KMS-11 (cell line): ENCODE results near the gene TMEM138.

ENCODE experiments used
- H2AFZ ChIP-seq: fragments of 200-600 bp; sonication (generic); 2 replicates; pipeline ENCODE4 v1.6.1; 2016; ENCODE audit warnings: antibody characterized with exemption, mixed run types, low read depth
- H3K27ac ChIP-seq: fragments of 200-600 bp; sonication (generic); 2 replicates; pipeline ENCODE4 v1.6.1; 2016; ENCODE audit warnings: mild to moderate bottlenecking, mixed run types
- H3K27me3 ChIP-seq: fragments of 200-600 bp; sonication (generic); 2 replicates; pipeline ENCODE4 v1.6.1; 2017; ENCODE audit warnings: mild to moderate bottlenecking, low read depth, mixed run types, moderate library complexity; ENCODE audit not compliant: insufficient read depth
- H3K36me3 ChIP-seq: fragments of 200-600 bp; sonication (generic); 2 replicates; pipeline ENCODE4 v1.6.1; 2017; ENCODE audit warnings: mild to moderate bottlenecking, mixed run types; ENCODE audit not compliant: insufficient read depth
- H3K4me1 ChIP-seq: fragments of 200-600 bp; sonication (generic); 2 replicates; pipeline ENCODE4 v1.6.1; 2016; ENCODE audit warnings: mild to moderate bottlenecking, low read depth, mixed run types; ENCODE audit not compliant: poor library complexity, severe bottlenecking
- H3K4me2 ChIP-seq: fragments of 200-600 bp; sonication (generic); 2 replicates; pipeline ENCODE4 v1.7.0; 2016; ENCODE audit warnings: mild to moderate bottlenecking, mixed run types
- H3K4me3 ChIP-seq: fragments of 200-600 bp; sonication (generic); IDR thresholded peaks from 2 replicates; pipeline ENCODE4 v1.6.1; 2017; ENCODE audit warnings: low read depth, low read length, mixed read lengths; ENCODE audit not compliant: insufficient read depth
- H3K79me2 ChIP-seq: fragments of 200-600 bp; sonication (generic); 2 replicates; pipeline ENCODE4 v1.6.1; 2016; ENCODE audit warnings: low read depth, mixed run types; ENCODE audit not compliant: insufficient read depth
- H3K9ac ChIP-seq: fragments of 200-600 bp; sonication (generic); 2 replicates; pipeline ENCODE4 v1.6.1; 2016; ENCODE audit warnings: mild to moderate bottlenecking, mixed run types
- H4K20me1 ChIP-seq: fragments of 200-600 bp; sonication (generic); 2 replicates; pipeline ENCODE4 v1.6.1; 2016; ENCODE audit warnings: mild to moderate bottlenecking, mixed run types; ENCODE audit not compliant: insufficient read depth
- CTCF ChIP-seq: fragments of 200-600 bp; sonication (generic); conservative IDR thresholded peaks from 2 replicates; pipeline ENCODE4 v1.6.1; 2017; ENCODE audit warnings: low read depth, mild to moderate bottlenecking, antibody characterized with exemption, low read length, moderate library complexity, mixed read lengths

TMEM138 gene

GRCh38 chr11:61404641-61405040 is 42.5 kb downstream of the TMEM138 start:
- Histone ChIP-seq H3K36me3 (peaks cover 13% of the 10 kb centered on the region; the same call in 1 of the 2 replicates), H4K20me1 (no peaks in the 10 kb centered on the region), H3K4me3 (no peak overlapping the region), H3K4me1 (no peaks in the 10 kb centered on the region), H3K79me2 (no peaks in the 10 kb centered on the region), H2AFZ (no peak overlapping the region), H3K4me2 (no peak overlapping the region), H3K27ac (no peak overlapping the region), H3K9ac (no peak overlapping the region), H3K27me3 (no peaks in the 10 kb centered on the region)
- TF ChIP-seq CTCF: no peak

GRCh38 chr11:61406067-61406466 is 43.9 kb downstream of the TMEM138 start:
- H2AFZ ChIP-seq: no peak overlapping the region
- no peak overlapping the region for H3K27ac ChIP-seq
- no peak overlapping the region for H3K4me3 ChIP-seq
- no peaks in the 10 kb centered on the region for H3K27me3 ChIP-seq
- TF ChIP-seq CTCF: no peak
- no peak overlapping the region for H3K4me2 ChIP-seq
- H3K4me1 ChIP-seq: no peaks in the 10 kb centered on the region
- H3K9ac ChIP-seq: no peak overlapping the region
- peaks cover 13% of the 10 kb centered on the region; the same call in 1 of the 2 replicates for H3K36me3 ChIP-seq
- no peaks in the 10 kb centered on the region; the same call in 1 of the 2 replicates for H4K20me1 ChIP-seq
- no peaks in the 10 kb centered on the region for H3K79me2 ChIP-seq

- Histone ChIP-seq H3K79me2 (no peaks in the 10 kb centered on the region), H2AFZ (no peak overlapping the region), H3K36me3 (peaks cover 13% of the 10 kb centered on the region; the same call in 1 of the 2 replicates), H4K20me1 (no peaks in the 10 kb centered on the region; the same call in 1 of the 2 replicates), H3K4me3 (no peak overlapping the region), H3K4me1 (no peaks in the 10 kb centered on the region), H3K4me2 (no peak overlapping the region), H3K9ac (no peak overlapping the region), H3K27ac (no peak overlapping the region), H3K27me3 (no peaks in the 10 kb centered on the region)
- no peak for TF ChIP-seq CTCF
Observed at GRCh38 chr11:61406991-61407728, 45.0 kb downstream of the TMEM138 start.

GRCh38 chr11:61411589-61411988 is 49.4 kb downstream of the TMEM138 start:
- Histone ChIP-seq H3K9ac (no peak overlapping the region), H3K79me2 (no peaks in the 10 kb centered on the region), H2AFZ (no peak overlapping the region), H3K4me1 (no peaks in the 10 kb centered on the region), H3K27me3 (no peaks in the 10 kb centered on the region), H3K4me3 (no peak overlapping the region), H4K20me1 (no peaks in the 10 kb centered on the region; the same call in 1 of the 2 replicates), H3K36me3 (peaks cover 5% of the 10 kb centered on the region; the same call in 1 of the 2 replicates), H3K27ac (no peak overlapping the region), H3K4me2 (no peak overlapping the region)
- no peak for TF ChIP-seq CTCF
